HL-60 (cell line): ENCODE data around the gene BFSP2.
A peak's percentile ranks its signal among the peaks of the same experiment; 100 is the strongest.
"Not testable (repeated sequence)": the region's sequence is repeated elsewhere in the genome, so short reads cannot be mapped to it uniquely, and the experiment has no call there.

ENCODE experiments used
- DNase-seq, 2 experiments: peaks; one replicate each; pipeline ENCODE4 v3.0.0-alpha.2; 2010 to 2020; ENCODE audit warnings: low read depth in 1 of 2, low spot score in 1 of 2
- H3K27ac ChIP-seq: fragments of 250-450 bp; sonication (Bioruptor Pico); replicated peaks from 2 replicates; pipeline ENCODE4 v1.5.1; 2020; ENCODE audit warnings: mild to moderate bottlenecking, moderate library complexity
- H3K27me3 ChIP-seq: fragments of 250-450 bp; sonication (Bioruptor Pico); 2 replicates; pipeline ENCODE4 v1.5.1; 2021; ENCODE audit warnings: mild to moderate bottlenecking, moderate library complexity; ENCODE audit not compliant: insufficient read depth, poor library complexity, severe bottlenecking
- H3K4me3 ChIP-seq: replicated peaks from 2 replicates; pipeline ENCODE4 v1.5.1; 2011; ENCODE audit warnings: mild to moderate bottlenecking, control low read depth, low read length; ENCODE audit not compliant: insufficient read depth
- GABPA ChIP-seq: IDR thresholded peaks from 2 replicates; pipeline ENCODE4 v1.6.1; 2012; ENCODE audit warnings: low read depth
- POLR2AphosphoS5 ChIP-seq: IDR thresholded peaks from 2 replicates; pipeline ENCODE4 v1.6.1; 2012; ENCODE audit warnings: low read depth
- SPI1 ChIP-seq: IDR thresholded peaks from 2 replicates; pipeline ENCODE4 v1.6.1; 2012; ENCODE audit warnings: low read depth, mild to moderate bottlenecking, borderline replicate concordance
- TF ChIP-seq, protein P1 (sequence below): IDR thresholded peaks from one replicate; pipeline ENCODE4 v1.5.1; 2011; ENCODE audit warnings: low read length, control low read depth, inconsistent platforms; ENCODE audit not compliant: insufficient read depth
- TF ChIP-seq, protein P2 (sequence below): IDR thresholded peaks from 2 replicates; pipeline ENCODE4 v1.6.1; 2012; ENCODE audit warnings: low read depth; ENCODE audit not compliant: insufficient replicate concordance

BFSP2 gene

DNA sequence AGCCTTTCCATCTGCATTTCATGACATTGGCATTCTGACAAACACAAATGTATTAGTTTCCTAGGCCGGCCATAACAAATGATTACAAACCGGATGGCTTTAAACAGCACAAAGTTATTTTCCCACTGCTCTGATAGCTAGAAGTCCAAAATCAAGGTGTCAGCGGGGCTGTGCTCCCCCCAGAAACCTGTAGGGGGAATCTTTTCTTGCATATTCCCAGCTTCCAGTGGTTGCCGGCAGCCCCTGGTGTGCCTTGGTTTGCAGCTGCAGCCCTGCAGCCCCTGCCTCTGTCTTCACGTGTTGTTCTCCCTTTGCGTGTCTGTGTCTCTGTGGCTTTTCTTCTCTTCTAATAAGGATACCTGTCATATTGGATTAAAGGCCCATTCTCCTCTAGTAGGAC is 94.6 kb downstream of the BFSP2 start:
- H3K4me3 ChIP-seq: no peak overlapping the region
- no peak overlapping the region for H3K27ac ChIP-seq
- peak in 1 of 2 experiments; percentile 7 for DNase-seq
- TF ChIP-seq, protein P1, sequence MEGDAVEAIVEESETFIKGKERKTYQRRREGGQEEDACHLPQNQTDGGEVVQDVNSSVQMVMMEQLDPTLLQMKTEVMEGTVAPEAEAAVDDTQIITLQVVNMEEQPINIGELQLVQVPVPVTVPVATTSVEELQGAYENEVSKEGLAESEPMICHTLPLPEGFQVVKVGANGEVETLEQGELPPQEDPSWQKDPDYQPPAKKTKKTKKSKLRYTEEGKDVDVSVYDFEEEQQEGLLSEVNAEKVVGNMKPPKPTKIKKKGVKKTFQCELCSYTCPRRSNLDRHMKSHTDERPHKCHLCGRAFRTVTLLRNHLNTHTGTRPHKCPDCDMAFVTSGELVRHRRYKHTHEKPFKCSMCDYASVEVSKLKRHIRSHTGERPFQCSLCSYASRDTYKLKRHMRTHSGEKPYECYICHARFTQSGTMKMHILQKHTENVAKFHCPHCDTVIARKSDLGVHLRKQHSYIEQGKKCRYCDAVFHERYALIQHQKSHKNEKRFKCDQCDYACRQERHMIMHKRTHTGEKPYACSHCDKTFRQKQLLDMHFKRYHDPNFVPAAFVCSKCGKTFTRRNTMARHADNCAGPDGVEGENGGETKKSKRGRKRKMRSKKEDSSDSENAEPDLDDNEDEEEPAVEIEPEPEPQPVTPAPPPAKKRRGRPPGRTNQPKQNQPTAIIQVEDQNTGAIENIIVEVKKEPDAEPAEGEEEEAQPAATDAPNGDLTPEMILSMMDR: no peak
- TF ChIP-seq GABPA (no peak), POLR2AphosphoS5 (no peak), SPI1 (no peak)
- TF ChIP-seq, protein P2, sequence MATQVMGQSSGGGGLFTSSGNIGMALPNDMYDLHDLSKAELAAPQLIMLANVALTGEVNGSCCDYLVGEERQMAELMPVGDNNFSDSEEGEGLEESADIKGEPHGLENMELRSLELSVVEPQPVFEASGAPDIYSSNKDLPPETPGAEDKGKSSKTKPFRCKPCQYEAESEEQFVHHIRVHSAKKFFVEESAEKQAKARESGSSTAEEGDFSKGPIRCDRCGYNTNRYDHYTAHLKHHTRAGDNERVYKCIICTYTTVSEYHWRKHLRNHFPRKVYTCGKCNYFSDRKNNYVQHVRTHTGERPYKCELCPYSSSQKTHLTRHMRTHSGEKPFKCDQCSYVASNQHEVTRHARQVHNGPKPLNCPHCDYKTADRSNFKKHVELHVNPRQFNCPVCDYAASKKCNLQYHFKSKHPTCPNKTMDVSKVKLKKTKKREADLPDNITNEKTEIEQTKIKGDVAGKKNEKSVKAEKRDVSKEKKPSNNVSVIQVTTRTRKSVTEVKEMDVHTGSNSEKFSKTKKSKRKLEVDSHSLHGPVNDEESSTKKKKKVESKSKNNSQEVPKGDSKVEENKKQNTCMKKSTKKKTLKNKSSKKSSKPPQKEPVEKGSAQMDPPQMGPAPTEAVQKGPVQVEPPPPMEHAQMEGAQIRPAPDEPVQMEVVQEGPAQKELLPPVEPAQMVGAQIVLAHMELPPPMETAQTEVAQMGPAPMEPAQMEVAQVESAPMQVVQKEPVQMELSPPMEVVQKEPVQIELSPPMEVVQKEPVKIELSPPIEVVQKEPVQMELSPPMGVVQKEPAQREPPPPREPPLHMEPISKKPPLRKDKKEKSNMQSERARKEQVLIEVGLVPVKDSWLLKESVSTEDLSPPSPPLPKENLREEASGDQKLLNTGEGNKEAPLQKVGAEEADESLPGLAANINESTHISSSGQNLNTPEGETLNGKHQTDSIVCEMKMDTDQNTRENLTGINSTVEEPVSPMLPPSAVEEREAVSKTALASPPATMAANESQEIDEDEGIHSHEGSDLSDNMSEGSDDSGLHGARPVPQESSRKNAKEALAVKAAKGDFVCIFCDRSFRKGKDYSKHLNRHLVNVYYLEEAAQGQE: no peak
- H3K27me3 ChIP-seq: no peaks in the 10 kb centered on the region

DNA sequence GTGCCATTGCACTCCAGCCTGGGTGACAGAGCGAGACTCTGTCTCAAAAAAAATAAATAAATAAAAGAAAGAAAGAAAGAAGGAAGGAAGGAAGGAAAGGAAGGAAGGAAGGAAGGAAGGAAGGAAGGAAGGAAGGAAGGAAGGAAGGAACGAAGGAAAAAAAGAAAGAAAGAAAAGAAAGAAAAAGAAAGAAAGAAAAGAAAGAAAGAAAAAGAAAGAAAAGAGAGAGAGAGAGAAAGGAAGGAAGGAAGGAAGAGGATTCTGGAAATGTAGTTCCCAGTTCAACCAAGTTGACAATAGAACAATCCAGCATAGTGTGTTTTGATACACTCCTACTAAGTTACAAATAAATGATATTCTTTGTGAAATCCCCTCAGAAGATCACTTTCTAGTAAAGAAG is 102.7 kb downstream of the BFSP2 start:
- H3K27me3 ChIP-seq, DNase-seq, H3K27ac ChIP-seq, H3K4me3 ChIP-seq: not testable (repeated sequence)

DNA sequence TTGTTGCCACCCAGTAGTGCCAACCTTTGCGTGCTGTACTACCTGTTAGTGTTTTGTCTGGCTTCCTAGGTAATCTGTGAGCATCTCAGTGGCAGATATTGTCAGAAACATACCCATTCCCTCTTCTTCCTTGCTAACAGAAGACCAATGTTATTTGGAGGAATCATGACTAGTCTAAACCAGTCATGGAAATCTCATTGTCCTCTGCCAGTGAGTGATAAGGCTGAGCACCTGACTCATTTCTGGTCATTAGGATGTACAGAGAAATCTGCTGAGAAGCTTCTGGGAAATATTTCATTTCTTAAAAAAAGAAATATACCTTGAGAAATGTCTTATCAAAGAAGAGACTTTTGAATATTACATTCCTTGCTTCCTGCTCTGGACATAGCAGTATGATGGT is 103.6 kb downstream of the BFSP2 start:
- Histone ChIP-seq H3K27me3 (no peaks in the 10 kb centered on the region), H3K27ac (no peak overlapping the region), H3K4me3 (no peak overlapping the region)
- no peak for DNase-seq
- TF ChIP-seq GABPA (no peak), POLR2AphosphoS5 (no peak), SPI1 (no peak)
- TF ChIP-seq, protein P2: no peak
- TF ChIP-seq, protein P1: no peak

DNA sequence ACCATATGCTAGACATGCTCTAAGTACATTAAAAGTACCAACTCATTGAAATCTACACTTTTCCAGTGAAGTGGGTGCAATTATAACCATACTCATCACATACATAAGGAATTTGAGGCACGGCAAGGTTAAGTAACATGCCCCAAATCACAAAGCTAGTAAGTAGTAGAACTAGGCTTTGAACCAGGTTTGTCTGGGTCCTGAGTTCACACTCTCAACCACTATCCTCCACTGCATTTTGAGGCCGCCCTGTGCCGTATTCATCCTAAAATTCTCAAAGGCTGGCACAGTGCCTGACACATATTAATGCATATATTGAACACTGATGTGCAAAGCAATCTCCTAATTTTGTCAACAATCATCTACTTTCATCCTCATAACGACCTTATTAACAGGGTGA is 104.9 kb downstream of the BFSP2 start:
- DNase-seq: no peak
- H3K27ac ChIP-seq: no peak overlapping the region
- no peaks in the 10 kb centered on the region for H3K27me3 ChIP-seq
- TF ChIP-seq, protein P2: no peak
- TF ChIP-seq GABPA: no peak
- TF ChIP-seq POLR2AphosphoS5: no peak
- TF ChIP-seq, protein P1: no peak
- TF ChIP-seq SPI1: no peak
- H3K4me3 ChIP-seq: no peak overlapping the region
